ENCODE results near the gene FSTL5. TPM values are rescaled to one million over a fixed set of nuclear protein-coding genes. Genes with fewer than 3 reads are reported as not detected.

The FSTL5 gene
- polyA plus RNA-seq, 5 donors: 0.22 to 0.81 (median 0.33) TPM

DNA sequence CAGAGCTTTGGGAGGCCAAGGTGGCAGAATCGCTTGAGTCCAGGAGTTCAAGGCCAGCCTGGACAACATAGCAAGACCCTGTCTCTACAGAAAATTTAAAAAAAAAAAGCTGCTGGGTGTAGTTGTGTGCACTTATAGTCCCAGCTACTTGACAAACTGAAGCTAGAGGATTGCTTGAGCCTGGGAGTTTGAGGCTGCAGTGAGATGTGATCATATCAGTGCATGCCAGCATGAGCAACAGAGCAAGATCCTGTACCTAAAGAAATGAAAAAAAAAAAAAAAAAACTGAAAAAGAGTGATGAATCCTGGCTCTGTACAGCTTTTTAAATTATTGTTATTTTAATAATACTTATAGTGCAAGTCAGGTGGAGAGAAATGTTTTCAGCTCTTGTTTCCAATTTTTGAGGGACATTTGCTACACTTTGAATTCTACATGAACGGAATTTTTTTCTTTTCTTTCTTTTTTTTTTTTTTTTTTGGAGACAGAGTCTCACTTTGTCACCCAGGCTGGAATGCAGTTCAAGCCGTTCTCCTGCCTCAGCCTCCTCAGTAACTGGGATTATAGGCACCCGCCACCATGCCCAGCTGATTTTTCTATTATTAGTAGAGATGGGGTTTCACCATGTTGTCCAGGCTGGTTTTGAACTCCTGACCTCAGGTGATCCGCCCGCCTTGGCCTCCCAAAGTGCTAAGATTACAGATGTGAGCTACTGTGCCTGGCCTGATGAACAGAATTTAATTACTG is 215.6 kb downstream of the FSTL5 start:
- DNase-seq: no peak

GRCh38 chr4:161937596-161937995 is 226.2 kb downstream of the FSTL5 start:
- no peak for DNase-seq

DNA sequence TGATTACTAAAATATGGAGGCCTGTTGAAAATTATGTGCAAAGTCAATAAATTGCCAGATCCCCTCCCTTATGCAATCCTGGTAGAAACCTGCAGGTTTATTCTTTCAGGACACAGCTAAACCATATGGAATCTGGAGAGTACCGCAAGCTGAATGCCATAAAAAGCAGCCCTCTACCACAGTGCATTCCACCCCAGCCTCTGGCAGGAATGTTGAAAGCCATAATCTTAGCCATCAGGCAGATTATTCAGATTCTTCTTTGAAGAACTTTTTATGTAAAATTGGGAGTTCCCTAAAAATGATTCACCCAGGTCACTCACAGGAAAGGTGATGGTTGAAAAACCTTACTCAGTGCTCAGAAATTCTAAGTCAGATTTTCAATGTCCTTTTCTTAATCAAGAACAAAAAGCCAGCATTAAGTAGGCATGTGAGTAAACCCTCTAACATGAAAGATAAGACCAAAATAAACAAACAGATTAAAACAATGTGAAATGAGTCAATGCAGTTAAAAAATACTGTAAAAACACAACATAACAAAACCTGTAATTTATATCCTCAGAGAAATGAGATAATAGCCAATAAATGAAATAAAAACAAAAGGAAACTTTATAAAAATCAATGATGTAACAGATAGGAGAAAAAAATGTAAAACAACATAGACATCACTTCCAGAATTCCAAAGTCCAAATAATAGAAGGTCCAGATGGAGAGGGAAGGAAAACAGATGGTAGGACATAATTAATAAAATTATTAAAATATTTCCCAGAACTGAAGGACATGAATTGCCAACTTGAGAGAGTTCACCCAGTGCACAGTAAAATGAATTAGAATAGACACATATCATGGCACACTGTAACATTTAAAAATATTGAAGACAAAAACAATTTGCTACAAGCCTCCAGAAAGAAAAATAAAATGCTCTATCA is 226.9 kb downstream of the FSTL5 start:
- DNase-seq: no peak

- no peak for DNase-seq
Measured at GRCh38 chr4:161931089-161931488, 232.7 kb downstream of the FSTL5 start.

DNA sequence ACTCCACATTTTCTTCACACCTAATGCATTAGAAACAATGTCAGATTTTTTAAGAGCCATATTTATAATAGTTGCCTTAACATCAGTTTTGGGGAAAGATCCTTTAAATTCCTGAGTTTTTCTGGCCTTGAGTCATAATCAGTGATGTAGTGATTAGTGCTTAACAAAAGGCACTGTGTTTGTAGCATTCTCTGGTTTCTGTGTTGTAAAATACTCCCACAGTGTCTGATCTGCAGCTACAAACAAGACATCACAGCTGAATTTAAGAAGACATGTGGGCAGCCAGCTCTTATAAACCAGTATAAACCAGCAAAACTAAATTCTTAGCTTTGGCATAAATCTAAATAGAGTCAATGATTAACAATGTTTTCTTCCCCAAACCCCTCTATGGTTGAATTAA is 233.8 kb downstream of the FSTL5 start:
- no peak for DNase-seq

GRCh38 chr4:161926033-161926828 is 237.6 kb downstream of the FSTL5 start:
- no peak for DNase-seq

DNA sequence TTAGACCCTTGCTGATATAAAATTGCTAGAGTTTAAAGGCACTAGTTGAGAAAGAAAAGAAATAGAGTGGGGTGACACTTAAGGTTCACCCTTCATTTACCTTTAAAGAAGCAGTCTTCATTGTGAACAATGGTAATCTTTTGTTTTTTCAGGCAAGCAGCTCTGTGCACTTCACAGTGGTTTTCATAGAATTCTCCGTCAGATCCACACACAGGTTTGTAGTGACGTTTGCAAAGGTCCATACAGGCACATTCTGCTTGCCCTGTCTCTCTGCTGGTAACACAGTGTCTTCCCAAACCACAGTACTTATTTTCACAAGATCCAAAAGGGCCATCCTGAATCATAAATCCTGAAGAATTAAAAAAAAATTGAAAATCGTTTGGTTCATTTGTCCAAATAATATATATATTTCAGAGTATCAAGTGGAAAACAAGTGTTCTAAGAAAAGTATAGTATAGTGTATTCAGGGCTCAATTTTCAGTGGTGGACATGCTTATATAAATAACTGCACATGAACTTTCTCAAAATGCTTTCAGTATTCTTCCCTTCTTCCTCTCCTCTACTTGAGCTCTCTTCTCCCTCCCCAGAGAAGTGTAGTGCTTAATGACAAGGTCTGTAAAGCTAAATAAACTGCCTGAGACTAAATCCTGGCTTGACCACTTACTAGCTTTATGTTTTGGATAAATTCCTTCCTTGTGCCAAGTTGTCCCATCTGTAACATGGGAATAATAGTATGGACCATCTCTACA is 243.3 kb downstream of the FSTL5 start:
- no peak for DNase-seq

DNA sequence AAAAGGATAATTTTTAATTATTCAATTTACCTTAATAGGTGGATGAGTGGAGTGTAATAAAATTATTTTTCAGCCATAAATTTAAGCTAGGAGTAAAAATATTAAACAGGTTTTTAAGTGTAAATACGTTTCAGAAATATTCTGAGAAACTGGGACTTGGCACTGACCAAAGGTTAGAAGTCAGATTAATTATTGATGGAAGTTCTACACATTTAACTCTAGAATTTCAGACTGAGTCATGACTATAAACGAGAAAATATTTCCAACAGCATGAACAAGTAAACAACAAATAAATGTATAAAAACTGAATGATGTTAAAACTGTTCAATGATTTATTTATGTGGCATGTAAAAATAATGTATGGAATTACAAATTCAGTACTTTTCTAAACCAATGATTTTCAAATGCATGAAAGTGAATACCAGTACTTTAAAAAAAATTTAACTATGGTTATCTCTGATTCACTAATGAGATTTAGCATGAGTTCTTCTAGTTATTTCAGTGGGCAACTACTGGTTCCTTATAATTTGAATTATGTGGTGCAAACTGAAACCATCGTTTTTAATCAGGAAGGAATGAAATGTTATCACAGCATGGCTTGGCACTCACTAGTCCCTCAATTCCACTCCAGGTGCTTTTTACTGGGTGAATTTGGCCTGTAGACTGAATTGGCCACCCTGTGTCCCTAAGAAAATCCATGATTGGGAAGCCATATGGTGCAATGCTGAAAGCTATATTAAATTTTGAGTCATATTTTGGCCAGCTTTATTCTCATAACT is 244.2 kb downstream of the FSTL5 start:
- no peak for DNase-seq

DNA sequence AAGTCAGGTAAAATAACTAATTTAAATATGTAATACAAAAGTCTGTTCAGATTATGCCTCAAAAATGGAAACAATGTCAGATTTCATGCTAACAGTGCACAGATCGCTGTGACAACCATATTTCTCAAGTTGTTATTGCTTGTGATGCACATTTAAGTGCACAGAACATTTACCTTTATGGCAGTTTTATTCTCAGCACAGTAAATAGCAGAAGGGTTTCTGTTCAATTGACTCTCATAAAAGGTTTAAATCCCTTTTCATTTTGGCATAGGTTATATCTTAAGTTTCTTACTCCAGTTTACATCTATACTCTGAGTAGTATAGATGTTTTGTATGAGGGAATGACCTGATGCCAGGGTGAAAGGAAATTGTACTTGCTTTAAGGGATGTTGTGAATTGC is 247.8 kb downstream of the FSTL5 start:
- DNase-seq: no peak

GRCh38 chr4:161907590-161907955 is 256.2 kb downstream of the FSTL5 start:
- DNase-seq: no peak

DNA sequence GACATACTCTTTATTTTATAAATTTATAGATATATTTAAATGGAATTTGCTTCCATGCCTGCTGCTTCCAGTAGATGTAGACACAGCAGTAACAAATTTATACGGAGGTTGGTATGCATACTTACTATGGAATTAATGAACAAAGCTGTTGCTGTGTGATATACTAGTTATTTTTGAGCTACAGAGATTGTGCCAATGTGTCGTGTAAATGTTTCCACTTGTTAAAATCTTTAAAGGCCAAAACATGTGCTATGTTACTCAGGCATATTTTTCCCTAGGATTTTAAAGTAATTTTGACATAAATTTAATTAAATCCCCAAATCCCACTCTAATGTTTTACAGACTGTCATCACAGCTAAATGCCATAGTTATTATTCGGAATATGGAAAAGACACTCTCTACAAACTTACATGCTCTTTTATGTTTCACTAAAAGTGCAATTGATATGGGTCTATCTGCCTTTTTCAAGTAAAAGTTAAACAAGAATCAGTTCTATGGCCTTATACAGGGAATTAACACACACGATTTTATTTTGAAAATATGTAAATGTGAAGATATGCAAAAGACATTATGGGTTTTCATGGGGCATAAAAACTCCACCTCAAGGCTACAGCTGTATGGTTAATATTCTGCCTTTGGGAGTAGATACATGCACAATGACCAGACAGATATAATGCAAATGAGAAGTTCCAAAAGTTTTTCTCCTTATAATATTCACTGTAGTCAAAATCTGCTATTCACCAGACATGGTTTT is 256.8 kb downstream of the FSTL5 start:
- DNase-seq: no peak

GRCh38 chr4:161900110-161900509 is 263.7 kb downstream of the FSTL5 start:
- no peak for DNase-seq

GRCh38 chr4:161894493-161895167 is 269.2 kb downstream of the FSTL5 start:
- DNase-seq: no peak

DNA sequence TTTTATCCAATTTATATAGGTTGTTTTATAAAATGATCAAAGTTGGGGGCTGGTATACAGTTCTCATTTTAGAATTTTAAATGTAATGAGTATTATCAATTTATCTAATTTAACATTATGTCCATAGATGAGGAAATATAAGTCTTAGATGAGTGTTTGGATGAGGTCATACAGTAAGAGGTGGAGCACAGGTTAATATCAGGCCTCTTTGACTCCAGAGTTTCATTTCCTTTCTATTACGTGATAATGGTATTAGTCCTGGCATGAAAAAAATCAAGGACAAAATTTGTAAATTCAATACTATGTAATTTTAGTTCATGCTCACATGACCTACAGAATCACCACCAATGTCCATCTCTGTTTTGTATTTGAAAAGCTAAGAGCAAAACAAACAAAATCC is 269.8 kb downstream of the FSTL5 start:
- DNase-seq: no peak

- no peak for DNase-seq
Measured at GRCh38 chr4:161893566-161893965, 270.2 kb downstream of the FSTL5 start.

- DNase-seq: no peak
Measured at GRCh38 chr4:161892951-161893350, 270.8 kb downstream of the FSTL5 start.

DNA sequence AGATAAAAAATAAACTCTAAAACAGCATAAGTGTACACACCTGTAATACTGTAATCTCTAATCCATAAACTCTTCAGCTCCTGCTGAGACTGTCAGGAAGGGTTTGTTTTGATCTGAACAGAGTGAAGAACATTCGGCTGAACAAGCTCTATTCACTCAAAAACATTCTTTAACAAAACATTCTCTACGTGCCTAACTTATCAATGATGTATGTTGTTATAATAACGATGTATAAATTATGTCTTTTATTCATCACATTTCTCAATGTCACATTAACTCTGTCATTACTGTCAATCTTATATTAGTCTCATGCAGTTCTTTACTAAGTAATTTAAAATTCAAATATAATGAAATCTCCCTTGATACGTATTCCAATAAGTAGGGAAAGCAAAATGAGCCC is 280.6 kb downstream of the FSTL5 start:
- DNase-seq: no peak

- no peak for DNase-seq
Measured at GRCh38 chr4:161881370-161881769, 282.4 kb downstream of the FSTL5 start.

DNA sequence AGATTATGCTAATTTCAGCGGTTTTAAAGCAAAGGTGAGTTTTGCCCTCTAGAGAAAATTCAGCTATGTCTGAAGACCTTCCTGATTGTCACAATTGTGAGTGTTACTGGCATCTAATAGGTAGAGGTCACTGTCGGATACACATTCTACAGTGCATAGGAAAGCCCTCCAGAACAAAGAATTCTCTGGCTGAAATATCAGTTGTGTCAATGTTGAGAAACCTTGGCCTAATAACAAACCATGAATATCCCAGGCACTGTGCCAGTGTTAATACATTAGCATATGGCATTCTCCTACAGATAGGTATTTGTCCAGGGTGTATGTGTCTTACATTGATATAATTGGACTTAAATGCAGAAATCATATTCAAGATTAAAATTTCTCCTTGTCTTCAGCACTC is 294.3 kb downstream of the FSTL5 start:
- DNase-seq: no peak
